Hematopoietic multipotent progenitor cell (in vitro differentiated cells): ENCODE measurements around the gene FAM161B. TPM values are rescaled to one million over a fixed set of nuclear protein-coding genes. Genes with fewer than 3 reads are reported as not detected.
"Not testable (repeated sequence)": the region's sequence is repeated elsewhere in the genome, so short reads cannot be mapped to it uniquely, and the experiment has no call there.

Source experiments
- DNase-seq, 3 donors: peaks; one replicate each; pipeline ENCODE4 v3.0.0-alpha.2; 2011 to 2015; ENCODE audit warnings: low read depth in 2 of 3, low spot score in 2 of 3
- total RNA-seq: library from RNA; depleted of rRNA; stranded (reverse); fragments of >200 nt; gene quantifications from one replicate; pipeline ENCODE4 v1.2.3, GENCODE V29; 2012

The FAM161B gene
- total RNA-seq, 1 donor, result 2.7 TPM

GRCh38 chr14:73944432-73945158 is 5.3 kb downstream of the FAM161B start:
- DNase-seq, result no peak

GRCh38 chr14:73943083-73943482 is 6.8 kb downstream of the FAM161B start:
- DNase-seq, result peak in 1 of 3 donors; percentile 5

DNA sequence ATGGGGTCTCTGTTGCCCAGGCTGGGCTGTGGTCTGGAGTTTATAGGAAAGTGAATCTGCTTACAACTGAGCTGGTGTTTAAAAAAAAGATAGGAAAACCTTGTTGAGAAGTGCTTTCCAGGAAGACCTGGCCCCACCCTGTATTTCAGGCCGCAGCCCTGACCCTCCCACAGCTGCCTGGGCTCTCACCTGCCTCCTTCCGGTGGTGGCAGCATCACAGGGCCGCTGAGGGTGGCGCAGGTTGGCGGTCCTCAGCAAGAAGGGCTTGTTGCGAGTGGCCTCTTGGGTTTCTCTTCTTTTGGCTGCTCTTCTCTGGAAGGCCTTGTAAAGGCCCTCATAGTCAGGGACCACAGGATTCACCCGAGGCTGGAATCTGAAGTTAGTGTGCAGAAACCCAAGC is 7.7 kb downstream of the FAM161B start:
- DNase-seq, result no peak

DNA sequence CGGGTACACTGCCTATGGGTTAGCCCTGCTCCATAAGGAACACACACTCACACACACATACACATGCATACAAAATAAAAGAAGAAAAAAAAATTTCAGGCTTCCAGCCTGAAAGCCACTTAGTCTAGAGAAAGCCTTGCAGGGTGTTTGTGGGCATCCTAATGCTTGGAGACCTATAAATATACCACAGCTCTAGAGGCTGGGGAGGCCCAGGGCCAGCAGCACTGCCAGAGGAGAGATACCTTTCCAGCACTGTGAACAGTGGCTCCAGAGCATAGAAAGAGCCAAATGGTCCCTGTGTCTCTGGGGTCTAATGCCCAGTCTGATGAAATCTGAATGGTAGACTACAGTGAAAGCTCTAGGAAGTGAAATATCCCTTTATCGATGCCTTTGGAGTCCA is 12.9 kb downstream of the FAM161B start:
- DNase-seq, result no peak

DNA sequence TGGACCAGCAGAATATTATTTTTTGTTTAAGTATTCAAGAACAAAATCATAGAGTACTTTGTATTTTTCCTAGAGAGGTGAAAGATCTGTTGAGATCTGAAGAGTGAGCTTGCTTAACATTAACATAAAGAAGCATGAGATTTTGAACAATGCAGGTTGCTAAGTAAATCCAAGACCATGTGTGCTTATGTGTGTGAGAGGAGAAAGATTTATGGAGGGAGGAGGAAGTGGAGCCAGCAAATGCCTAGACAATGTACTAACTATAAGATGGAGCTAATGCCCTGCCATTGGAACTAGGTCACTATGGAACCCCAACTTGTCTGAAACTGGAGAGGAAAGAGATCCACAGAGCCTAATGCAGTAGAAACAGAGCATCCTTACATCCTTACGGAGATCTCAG is 13.3 kb downstream of the FAM161B start:
- DNase-seq, result no peak

DNA sequence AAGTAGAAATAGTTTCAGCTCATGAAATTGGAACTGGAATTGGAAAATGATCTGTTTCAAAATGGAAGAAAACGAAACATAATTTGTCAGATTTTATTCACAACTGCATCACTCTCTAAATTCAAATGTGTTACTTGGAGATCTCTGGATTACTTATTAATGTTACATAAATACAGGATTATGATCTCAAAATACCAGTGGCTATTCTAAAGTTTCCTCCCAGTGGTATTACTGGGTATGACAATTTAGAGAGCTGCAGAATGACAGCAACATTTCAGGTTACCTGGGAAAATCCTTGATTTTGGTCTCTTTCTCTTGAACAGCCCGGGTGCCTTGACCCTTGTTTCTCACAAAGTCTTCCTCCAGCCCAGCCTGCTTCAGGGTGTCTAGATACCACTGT is 14.2 kb downstream of the FAM161B start:
- DNase-seq, result peak in 1 of 3 donors; percentile 25

- no peak for DNase-seq
Observed at GRCh38 chr14:73924337-73924736, 25.6 kb downstream of the FAM161B start.

DNA sequence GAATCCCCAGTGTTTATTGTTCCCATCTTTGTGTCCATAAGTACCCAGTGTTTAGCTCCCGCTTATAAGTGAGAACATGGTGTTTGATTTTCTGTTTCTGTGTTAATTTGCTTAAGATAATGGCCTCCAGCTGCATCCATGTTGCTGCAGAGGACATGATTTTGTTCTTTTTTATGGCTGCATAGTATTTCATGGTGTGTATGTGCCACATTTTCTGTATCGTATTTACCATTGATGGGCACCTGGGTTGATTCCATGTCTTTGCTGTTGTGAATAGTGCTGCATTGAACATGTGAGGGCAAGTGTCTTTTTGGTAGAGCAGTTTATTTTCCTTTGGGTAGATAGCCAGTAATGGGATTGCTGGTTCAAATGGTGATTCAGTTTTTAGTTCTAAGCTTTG is 30.4 kb downstream of the FAM161B start:
- not testable (repeated sequence) for DNase-seq

- DNase-seq, result no peak
Observed at GRCh38 chr14:73916324-73916723, 33.6 kb downstream of the FAM161B start.

DNA sequence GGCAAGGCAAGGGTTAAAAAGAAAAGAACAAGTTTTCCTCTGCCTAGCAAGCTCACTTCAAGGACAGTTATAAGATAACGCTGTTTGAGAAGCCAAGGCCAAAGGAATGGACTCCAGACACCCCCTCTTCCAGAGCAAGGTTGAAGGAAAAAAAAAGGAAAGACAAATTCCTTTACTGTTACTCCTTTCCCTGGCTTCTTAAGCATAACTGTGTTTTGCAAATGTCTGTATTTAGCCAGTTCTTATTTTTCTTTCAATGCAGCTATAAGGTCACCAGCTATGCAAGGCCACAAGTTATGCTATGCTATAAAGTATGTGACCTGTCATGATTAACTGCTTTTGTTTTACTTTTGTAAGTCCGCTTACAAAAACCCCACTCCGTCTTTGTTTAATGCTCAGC is 36.6 kb downstream of the FAM161B start:
- DNase-seq, result no peak

- no peak for DNase-seq
Observed at GRCh38 chr14:73909681-73910080, 40.2 kb downstream of the FAM161B start.

GRCh38 chr14:73903028-73903427 is 46.9 kb downstream of the FAM161B start:
- no peak for DNase-seq

GRCh38 chr14:73896521-73896920 is 53.4 kb downstream of the FAM161B start:
- no peak for DNase-seq

- DNase-seq, result no peak
Observed at GRCh38 chr14:73895939-73896338, 54.0 kb downstream of the FAM161B start.

DNA sequence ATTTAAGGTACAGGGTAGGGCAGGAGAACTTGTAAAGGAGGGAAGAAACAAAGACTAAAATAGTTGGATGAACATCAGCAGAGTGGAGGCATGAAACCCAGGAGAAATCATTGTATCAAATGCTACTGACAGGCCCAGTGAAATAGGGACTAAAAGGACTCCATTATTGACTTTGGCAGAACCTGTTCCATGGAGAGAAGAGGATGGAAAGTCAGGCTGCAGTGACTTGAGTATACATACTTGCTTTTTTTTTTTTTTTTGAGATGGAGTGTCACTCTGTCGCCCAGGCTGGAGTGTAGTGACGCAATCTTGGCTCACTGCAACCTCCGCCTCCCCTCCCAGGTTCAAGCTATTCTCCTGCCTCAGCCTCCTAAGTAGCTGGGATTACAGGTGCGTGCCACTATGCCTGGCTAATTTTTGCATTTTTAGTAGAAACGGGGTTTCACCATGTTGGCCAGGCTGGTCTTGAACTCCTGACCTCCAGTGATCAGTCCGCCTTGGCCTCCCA is 55.7 kb downstream of the FAM161B start:
- DNase-seq, result not testable (repeated sequence)

GRCh38 chr14:73889376-73889775 is 60.5 kb downstream of the FAM161B start:
- DNase-seq, result no peak

- DNase-seq, result no peak
Observed at GRCh38 chr14:73888971-73889370, 60.9 kb downstream of the FAM161B start.

- no peak for DNase-seq
Observed at GRCh38 chr14:73888460-73888725, 61.5 kb downstream of the FAM161B start.

DNA sequence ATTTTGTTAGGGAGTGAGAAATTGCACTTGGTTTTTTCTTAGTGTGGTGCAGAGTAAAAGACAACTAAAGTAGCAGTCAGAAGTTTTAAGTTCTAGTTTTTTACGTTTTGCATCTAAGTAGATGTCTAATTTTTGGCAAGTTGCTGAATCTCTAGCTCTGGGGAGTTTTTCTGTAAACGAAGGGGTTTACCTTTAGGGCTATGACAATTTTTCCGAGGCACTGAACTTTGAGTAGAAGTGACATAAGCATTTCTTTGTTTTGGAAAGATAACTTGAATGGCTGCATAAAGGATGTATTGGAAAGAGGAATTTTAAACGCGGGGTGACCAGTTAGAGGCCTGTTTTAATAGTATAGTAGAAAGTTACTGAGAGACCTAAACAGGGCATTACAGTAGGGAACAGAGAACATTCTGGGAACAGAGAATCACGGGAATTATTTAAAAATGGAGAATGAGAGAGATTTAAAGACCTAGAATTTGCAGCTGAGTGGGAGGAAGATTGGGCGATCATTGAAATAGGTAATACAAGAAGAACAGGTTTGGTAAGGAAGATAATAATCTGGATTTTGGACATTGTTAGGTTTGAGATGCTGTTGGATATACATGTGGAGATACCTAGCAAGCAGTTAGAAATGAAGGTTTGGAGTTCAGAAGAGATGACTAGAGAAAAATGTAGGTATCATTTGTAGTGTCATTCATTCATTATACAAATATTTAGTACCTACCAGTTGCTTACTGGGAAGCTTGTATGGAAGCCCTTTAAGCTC is 62.0 kb downstream of the FAM161B start:
- no peak for DNase-seq

GRCh38 chr14:73887318-73887616 is 62.6 kb downstream of the FAM161B start:
- DNase-seq, result no peak

DNA sequence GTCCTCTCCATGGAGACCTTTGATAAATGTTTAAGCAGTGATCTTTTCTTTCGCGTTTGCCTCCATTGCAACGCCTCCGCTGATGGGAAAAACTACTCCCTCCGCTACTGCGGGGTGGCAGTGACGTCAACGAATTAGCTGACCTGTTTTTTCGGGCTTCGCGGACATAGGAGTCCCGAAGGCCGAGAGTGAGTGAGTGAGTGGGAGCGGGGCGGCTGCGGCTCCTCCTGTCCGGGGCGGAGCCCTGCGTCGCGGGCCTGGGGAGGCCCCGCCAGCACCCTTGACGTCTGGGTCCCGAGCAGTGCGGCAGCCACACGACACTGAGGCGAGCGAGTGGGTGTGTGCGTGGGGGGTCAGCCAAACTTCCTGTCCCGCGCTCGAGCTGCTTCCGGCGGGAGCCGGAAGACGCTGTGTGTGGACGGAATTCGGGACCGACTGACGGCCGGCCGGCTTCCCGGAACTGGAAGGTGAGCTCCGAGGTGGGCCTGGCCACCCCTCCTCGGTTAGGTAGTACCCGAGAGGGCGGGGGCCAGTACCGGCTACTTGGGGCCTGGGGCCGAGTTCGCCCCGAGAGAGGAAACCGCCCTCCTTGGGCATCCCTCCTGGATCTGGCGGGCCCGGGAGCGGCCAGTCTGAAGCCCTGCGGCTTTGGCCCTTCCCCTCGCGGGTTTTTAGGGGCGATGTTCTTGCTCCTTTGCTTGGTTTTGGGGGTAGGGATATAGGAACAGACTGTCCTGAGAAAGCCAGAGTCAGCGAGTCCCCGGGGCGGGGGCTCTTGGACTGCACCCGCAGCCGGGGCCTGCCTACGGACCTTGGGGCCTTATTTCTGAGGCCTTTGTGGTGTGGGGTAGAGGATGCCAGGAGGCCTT is 63.2 kb downstream of the FAM161B start, which contains the start of gene ZNF410:
Gene ZNF410, plus strand, starts transcription at position 411 of the 869 bp plus-strand sequence. CDS start 5,317 bp downstream, outside the sequence.
- peak; percentile 78 to 93 (median 91) for DNase-seq
